Common myeloid progenitor, CD34-positive (primary cell): Measurements from ENCODE around the gene SEPHS1.

ENCODE experiments used
- CTCF ChIA-PET: fragments of 350-600 bp; sonication (Branson Sonifier 250); formaldehyde crosslinking; loops from one replicate; lab custom pipeline; 2021; ENCODE audit warnings: antibody characterized with exemption; lab: Charles Lee
- POLR2A ChIA-PET: fragments of 350-600 bp; sonication (Branson Sonifier 250); formaldehyde crosslinking; loops from one replicate; lab custom pipeline; 2021; ENCODE audit warnings: antibody characterized with exemption; lab: Charles Lee
- DNase-seq, 3 donors: peaks; one replicate each; pipeline versions ENCODE4 v3.0.0 to v3.0.0-alpha.2; 2013
- H3K27ac ChIP-seq, 2 experiments: 1 replicate in 1 of 2; 2 replicates in 1 of 2; pipeline ENCODE4 v1.7.0; 2013; ENCODE audit warnings: inconsistent platforms in 2 of 2, low read length in 2 of 2, mild to moderate bottlenecking in 2 of 2, low read depth in 1 of 2, moderate library complexity in 1 of 2; ENCODE audit not compliant: severe bottlenecking in 2 of 2, insufficient read depth in 1 of 2, poor library complexity in 1 of 2
- H3K27me3 ChIP-seq, 5 experiments: replicated peaks in 2 of 5; 1 replicate in 3 of 5; 2 replicates in 2 of 5; pipeline versions ENCODE4 v1.6.1 to v1.7.0; 2013; ENCODE audit warnings: low read length in 4 of 5, mild to moderate bottlenecking in 2 of 5, moderate library complexity in 2 of 5, inconsistent platforms in 1 of 5; ENCODE audit not compliant: insufficient read depth in 5 of 5, control insufficient read depth in 4 of 5
- H3K36me3 ChIP-seq, 4 experiments: 1 replicate in 2 of 4; 2 replicates in 2 of 4; pipeline versions ENCODE4 v1.6.1 to v1.7.0; 2013; ENCODE audit warnings: low read length in 3 of 4, control low read depth in 1 of 4, mild to moderate bottlenecking in 1 of 4; ENCODE audit not compliant: control insufficient read depth in 4 of 4, insufficient read depth in 4 of 4
- H3K4me1 ChIP-seq, 4 experiments: 1 replicate in 3 of 4; 2 replicates in 1 of 4; pipeline versions ENCODE4 v1.6.1 to v1.7.1; 2013; ENCODE audit warnings: low read length in 3 of 4, mild to moderate bottlenecking in 3 of 4, control low read depth in 1 of 4, inconsistent platforms in 1 of 4, moderate library complexity in 1 of 4; ENCODE audit not compliant: control insufficient read depth in 4 of 4, insufficient read depth in 4 of 4; ENCODE audit errors: control extremely low read depth in 1 of 4
- H3K4me3 ChIP-seq, 7 experiments: 1 replicate in 4 of 7; 2 replicates in 3 of 7; pipeline versions ENCODE4 v1.5.1 to v1.7.0; 2013; ENCODE audit warnings: mild to moderate bottlenecking in 7 of 7, low read length in 6 of 7, moderate library complexity in 6 of 7, inconsistent platforms in 2 of 7, low read depth in 2 of 7, control low read depth in 1 of 7; ENCODE audit not compliant: insufficient read depth in 4 of 7, control insufficient read depth in 1 of 7; ENCODE audit errors: extremely low read depth in 1 of 7
- H3K9me3 ChIP-seq, 5 experiments: 1 replicate in 4 of 5; 2 replicates in 1 of 5; pipeline versions ENCODE4 v1.6.1 to v1.7.1; 2013; ENCODE audit warnings: low read length in 4 of 5, mild to moderate bottlenecking in 2 of 5, inconsistent platforms in 1 of 5, low read depth in 1 of 5, moderate library complexity in 1 of 5; ENCODE audit not compliant: control insufficient read depth in 4 of 5, insufficient read depth in 2 of 5; ENCODE audit errors: control extremely low read depth in 1 of 5
- WGBS: methylation state at CpG from one replicate; pipeline ENCODE4 v1.1.5; 2013; ENCODE audit not compliant: insufficient coverage; 5-methylcytosine and 5-hydroxymethylcytosine counted together

Gene SEPHS1

GRCh38 chr10:13268310-13268709 lies 79.8 kb downstream of the SEPHS1 start:
- H3K27ac ChIP-seq, result no peak overlapping the region
- H3K4me3 ChIP-seq, result no peak overlapping the region
- H3K27me3 ChIP-seq, result no peaks in the 10 kb centered on the region
- H3K36me3 ChIP-seq, result no peaks in the 10 kb centered on the region
- no peaks in the 10 kb centered on the region for H3K4me1 ChIP-seq
- no CpG with 5 or more reads among the region's 4 CpGs for WGBS
- H3K9me3 ChIP-seq, result no peaks in the 10 kb centered on the region
- DNase-seq, result no peak
- CTCF ChIA-PET, result no interaction called here
- POLR2A ChIA-PET, result no interaction called here
